HG03575 (cell line): ENCODE results near the gene MMP3.

Experiments
- ATAC-seq: cut with Tn5 transposase; IDR thresholded peaks from one replicate; pipeline ENCODE4 v1.9.1; 2021; ENCODE audit not compliant: unreplicated experiment, insufficient number of reproducible peaks, low FRiP score; ENCODE audit errors: extremely low read depth

The MMP3 gene

DNA sequence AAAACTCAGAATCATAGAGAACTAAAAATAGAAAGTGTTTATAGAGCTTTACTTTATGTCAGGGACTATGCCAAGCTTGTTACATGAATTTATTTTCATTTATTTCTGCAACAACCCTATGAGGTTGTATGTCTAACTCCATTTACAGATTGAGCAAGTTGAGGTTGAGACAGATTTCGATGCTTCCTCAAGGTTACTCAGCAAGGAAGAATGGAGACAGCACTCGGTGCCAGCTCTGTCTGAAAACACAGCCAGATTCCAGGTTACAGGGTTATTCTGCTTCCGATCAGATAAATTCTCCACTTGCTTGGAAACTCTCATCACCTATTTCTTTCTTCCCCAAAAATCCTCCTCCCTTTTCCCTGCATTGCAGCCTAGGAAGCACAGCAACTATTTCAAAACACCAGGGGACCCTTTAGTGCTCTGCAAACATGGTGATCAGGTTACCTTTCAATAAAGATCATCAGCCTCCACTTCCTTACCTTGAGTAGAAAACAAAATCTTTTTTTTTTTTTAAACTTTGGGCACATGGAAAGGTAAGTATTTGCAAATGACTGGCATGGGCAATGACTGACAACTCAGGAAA lies 7.0 kb downstream of the MMP3 start:
- ATAC-seq: no peak

DNA sequence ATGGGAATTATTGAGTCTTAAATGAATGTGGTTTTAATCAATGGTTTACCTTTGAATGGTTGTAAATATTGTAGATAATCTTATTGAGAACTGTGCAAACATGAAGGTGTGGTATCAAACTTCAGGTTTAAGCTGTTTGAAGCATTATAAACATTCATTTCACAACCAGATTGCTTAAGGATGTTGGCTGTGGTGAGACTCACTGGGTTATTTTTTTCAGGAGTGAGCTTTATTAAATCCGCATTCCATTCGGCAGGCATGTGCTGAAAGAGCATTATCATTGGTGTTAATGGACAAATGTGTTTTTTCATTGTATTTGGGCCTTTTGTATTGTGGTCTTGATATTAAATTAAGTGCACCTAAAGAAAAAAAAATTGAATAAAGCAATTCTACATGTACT lies 9.7 kb downstream of the MMP3 start:
- ATAC-seq: no peak

DNA sequence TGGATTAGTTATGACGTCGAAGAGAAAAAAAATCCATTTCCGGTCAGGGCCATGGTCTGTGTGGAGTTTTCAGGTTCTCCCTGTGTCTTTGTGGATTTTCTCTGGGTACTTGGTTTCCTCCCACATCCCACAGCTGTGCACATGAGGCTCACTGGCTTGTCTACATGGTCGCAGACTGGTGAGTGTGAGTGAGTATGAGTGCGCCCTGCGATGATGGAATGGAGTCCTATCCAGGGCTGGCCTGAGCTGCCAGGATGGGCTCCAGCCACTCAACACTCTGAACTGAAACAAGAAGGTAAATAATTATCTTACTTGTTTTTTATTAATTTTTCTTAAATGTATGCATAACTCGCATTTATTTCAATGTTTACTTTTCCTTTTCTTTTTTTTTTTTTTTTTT lies 10.8 kb downstream of the MMP3 start:
- ATAC-seq: no peak

DNA sequence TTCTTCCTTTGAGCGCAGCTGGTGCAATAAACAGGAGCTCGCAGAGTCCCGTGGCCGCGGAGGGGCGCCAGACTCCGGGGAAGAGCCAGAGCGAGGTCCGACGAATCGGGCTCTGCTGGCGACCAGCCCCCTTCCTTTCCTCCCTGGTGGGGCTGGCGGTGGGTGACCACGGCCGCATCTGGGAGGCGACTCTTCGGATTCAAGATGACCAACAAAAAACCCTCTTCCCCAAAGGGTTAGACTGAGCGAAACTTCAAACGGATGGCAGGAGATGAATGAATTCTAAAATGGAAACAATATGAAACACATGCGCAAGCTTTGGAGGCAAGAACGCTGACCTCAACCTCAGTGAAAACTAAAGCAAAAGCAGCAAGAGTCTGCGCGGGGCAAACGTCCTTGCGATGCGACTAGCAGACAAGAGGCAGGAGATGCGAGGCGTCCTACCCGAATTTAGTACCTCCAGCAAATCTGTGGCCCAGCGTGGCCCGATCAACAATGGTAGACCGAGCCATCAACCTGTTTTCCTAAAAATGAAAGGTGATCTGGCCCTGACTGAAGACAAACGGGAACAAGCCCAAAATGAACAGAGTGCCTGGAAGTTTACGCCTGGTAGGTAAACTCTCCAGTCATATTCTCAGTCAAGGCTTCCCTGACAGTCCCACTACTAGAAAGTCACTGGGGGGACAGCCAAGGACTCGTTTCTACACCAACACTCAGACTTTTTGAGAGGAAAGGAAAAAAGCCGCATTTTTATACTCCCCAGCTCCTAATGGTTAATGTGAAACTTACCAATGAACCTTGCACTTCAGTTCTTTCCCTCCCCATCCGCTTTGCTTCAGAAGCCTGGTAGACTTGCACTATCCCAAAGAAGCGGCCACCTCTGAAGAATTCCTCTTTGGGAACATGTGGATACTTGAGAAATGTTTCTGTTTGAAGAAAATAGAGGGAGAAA lies 11.6 kb downstream of the MMP3 start:
- ATAC-seq: no peak

DNA sequence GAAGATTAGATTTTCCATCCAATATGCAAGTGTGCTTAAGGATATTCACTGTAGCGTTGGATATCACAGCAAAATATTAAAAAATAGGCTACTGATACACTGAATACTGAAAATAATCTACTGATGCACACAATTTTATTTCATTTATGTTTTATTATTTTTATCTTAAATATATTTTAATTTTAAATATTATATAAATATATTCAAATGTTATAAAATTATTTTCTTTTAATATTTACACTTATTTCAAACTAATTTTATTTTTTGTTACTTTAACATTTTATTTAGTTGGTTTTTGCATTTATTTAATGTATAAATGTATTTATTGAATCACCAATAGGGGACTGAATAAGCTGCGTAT lies 12.3 kb downstream of the MMP3 start:
- no peak for ATAC-seq

DNA sequence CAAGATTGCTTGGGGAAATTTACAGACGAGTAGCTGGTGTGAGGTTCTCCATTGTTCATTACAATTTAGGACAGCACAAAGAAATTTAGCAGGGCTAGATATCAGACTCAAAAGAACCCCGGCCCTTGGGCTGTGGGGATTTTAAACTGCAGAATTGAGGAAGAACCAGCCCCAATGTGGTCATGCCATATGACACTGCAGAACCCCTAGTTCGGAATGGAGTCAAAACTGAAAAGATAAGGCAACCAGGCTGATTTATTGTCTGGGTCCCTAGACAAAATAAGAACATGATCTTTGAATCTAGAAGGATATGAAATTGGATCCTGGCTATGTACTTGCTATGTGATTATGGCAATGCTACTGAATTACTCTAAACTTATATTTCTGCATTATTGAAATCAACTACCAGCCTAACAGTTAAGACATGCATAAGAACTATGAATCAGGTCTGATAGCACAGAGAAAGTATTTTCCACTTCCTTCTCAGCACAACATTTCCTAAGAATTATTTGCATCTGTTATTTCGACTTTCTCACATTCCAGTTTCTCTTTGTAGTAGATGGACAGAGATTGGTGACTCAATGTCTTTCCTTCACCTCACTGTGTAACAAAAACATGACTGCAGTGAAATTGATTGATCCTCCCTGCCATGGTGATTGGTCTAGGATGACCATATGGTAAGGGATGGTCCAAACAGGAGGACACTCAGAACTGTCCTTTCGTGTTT lies 13.2 kb downstream of the MMP3 start:
- no peak for ATAC-seq

DNA sequence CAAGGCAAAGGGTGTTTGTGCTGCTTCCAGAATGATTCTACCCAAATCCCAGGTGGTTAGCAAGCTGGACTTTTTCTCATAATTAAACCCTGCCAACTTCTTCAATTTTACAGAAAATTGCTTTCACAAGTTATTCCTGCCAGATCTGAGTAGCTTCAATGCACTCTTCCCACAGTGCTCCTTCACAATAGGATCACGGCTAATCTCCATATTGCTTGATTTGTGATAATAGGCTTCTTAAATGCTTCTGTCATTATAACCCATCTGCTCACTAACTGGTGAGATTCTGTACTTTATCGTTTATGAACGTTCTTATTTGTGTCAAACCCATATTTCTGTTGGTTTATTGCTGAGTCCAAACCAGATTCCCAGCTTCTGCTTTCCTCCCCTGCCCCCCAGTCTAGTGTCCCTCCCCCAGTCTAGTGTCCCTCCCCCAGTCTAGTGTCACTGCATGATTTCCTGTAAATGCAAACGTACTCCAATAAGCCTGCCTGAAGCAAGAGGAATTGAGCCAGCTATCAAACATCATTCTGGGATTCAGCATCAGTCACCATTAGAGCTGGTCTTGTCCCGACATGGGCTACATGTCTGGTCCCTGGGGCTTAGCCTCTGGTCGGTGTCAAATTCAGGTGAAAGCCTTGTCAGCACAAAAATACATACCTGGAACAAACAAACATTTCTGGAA lies 14.0 kb downstream of the MMP3 start:
- no peak for ATAC-seq

DNA sequence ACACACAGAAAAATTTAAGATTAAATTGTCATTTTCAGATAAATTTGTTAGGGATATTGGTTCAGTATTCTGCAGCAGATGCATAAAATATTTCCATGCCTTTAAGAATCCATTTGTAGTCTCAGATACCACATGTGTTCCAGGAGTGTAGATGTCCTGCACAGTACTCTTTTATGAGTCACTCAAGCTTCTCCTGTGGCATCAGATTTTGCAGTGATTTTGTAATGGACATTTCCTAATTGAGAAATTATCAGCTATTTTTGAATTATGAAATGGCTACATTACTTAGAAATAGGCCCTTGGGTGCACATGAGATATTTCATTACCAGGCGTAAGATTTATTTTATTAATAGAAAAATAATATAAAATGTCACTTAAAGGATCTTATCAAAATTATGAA lies 18.9 kb downstream of the MMP3 start:
- ATAC-seq: no peak

DNA sequence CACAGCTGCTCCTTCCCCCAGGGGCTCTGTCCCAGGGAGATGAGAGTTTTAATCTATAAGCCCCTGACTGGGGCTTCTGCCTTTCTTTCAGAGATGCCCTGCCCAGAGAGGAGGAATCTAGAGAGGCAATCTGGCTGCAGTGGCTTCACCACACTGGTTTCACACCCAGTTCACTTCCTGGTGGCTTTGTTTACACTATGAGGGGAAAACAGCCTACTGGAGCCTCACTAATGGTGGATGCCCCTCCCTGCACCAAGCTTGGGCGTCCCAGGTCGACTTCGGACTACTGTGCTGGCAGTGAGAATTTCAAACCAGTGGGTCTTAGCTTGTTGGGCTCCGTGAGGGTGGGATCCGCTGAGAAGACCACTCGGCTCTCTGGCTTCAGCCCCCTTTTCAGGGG lies 23.9 kb downstream of the MMP3 start:
- no peak for ATAC-seq

DNA sequence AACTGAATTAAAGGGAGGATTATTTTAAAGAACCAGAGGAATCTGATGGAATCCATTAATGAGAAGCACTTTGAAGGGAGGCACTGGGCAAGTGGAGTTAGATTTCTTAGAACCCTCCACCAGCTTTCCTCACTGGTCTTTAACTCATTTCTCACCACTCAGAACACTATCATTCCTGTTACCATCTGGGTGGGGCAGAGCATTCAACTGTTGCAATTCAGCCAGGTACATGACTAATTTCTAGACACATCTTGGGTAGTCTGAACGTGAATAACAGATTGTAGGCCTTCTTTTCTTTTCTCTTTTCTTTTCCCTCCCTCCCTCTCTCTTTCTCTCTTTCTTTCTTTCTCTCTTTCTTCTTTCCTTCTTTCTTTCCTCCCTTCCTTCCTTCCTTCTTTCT lies 29.9 kb downstream of the MMP3 start:
- ATAC-seq: no peak

DNA sequence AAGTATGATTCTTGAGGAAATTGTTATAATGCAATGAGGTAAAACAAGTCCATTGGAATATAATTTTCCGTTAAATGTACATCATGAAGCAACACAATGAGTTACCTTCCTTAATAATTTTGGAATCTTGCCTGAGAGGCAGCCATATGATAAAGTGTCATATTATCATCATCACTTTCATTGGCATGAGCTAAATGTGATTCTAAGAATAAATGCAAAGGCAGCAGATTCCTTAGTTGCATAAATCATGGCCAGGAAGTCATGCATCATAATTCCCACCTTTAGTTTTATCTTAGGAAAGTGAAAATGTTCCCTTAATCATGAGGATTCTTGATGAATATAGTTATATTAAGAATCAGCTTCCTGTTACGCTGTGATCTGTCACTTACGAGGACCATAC lies 31.2 kb downstream of the MMP3 start:
- no peak for ATAC-seq

DNA sequence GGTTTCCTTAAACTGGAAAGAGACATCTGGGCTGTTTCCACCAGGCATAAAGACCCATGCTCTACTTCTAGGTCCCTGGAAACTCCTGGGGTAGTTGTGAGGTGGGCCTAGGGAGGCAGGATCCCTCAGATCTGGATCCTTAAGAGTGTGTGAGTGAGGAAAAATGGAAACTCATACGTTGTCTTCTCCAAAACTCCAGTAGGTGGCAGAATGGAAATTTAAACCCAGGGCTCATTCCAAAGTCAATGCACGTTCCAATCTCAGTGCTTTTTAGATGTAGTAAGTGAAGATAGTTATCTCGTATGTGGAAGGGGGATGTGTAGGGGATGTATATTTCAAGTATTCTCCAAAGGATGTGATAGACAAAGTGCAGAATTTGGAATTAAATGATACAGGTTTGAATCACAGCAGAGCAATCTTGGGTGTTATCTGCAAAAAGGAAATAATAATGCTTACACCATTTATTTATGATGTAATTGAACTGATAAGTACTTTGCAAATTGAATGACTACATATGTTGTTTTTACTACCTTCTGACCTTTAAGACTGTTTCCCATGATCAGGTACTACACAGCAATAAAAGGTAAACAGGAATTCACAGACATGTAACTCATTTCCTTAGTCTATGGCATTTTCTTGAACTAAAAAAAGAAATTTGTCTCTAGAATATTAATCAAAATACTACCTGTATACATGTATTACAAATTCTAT lies 32.3 kb downstream of the MMP3 start:
- no peak for ATAC-seq

DNA sequence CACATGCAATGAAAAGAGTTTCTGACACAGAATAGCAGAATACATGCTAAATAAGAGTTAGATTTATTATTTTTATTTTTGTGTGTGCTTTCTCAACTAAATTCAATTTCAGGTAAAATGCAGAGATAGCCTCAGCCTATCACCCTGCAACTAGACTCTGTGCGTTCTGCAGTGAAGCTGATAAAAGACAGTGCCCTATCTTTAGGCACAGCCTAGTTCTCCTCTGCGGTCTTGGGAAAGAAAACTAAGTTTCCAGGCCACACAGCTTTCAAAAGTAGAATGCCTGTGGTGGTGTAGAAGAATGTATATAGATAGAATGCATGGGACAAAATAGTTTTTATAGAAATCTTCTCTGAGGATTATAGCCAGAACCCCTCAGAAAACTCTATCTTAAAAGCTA lies 33.4 kb downstream of the MMP3 start:
- ATAC-seq: no peak

DNA sequence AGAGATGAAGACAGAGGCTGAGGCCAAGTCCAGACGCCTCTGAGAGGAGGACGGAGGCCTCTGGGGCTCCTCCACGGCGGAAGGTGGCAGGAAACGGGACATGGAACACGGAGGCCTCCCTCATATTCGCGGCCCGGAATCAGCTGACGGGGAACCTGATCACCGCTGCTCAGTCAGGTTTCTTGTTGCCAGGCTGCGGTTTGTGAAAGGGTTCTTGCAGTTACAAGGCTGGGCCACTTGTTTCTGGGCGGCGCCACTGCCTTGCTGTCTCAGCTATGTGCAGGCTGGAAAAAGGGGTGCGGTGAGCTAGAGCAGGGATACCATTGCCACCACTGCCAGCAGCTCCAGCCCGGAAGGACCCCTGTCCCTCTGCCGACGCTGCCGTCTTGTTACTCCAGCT lies 35.5 kb downstream of the MMP3 start:
- ATAC-seq: no peak

DNA sequence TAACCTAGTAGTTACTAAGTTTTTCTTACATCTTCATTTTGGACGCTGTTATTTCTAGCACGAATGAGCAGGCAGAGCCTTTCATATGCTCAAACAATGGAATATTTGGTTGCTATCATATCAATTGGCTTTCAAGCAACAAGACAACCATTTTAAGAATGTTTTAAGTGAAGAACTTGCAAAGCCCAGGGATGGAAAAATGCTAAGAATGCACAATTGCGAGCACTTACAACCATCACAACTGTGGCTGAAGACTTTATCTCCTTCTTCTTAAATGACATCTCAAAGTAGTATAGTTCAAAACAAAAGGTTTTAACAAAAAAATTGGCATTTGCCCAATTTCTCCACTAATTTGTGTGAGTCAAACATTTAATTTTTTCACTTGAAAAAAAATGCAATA lies 37.1 kb downstream of the MMP3 start:
- no peak for ATAC-seq

DNA sequence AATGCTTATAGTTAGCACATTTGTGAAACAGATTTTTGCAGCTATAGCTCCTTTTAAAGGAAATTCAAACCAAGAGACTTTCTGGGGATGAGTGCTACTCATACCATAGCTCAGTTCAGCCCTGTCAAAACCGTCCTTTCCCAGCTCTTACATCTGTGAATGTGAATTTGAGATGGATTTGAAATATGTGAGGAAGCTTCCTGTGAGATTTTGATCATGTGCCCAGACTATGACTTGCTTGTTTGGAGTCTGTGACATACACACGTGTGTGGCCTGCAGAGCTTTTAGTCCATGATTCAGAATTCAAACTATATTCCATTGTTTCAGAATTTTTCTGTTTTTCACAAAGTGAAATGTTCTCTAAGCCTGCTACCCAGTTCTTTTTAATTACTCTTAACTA lies 41.1 kb downstream of the MMP3 start:
- ATAC-seq: no peak

DNA sequence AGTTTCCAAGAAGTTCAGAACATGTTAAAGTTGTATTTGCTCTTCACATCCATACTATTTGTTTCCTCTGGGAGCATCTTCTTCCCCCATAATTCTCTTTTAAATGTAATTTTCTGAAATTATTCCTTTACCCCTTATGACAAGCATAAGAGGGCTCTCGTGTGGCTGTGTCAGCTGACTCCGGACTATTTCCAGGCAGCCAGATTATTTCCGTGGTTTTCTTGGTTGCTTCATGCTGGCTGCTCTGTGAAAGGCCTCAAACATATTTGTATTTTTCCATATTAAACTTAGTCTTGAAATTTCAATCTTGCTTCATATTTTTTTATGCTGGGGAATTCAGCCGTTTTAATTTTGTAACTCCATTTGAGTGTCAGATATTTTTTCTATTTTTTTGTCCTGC lies 42.6 kb downstream of the MMP3 start:
- ATAC-seq: no peak

DNA sequence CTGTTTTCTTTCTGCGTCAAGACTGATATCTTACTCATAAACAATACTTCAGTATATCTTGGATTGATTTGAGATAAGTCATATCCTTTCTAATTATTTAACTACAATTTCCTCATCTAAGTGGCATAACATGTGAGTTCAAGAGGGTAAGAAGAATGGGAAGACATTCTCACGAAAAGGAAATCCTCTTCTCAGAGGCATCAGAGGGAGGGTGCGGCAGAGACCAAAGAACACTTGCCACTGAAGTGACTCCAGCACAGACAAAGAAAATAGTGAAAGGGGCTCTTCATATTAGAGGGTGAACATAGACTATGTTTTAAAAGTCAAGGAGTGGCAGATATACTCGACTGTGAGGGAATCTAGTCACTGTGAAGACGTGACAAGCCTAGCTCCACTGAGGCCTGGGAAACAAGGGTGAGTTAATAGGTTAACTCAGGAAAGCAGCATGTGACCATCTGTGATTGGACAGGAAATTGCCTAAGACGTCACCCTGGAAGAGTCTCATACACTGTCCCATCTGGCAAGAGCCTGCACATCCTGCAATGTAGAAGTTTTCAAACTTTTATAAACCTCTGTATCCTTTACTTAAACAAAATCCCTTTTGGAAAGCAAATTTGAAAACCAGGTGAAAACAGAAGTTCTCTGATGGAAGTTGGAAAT lies 43.6 kb downstream of the MMP3 start:
- no peak for ATAC-seq
